ENCODE results near the gene PPP1R37.

PPP1R37 gene

GRCh38 chr19:45184115-45184514 lies 91.1 kb downstream of the PPP1R37 start:
- H3K4me1 Mint-ChIP-seq, result peaks cover 31% of the 10 kb centered on the region
- H3K27ac Mint-ChIP-seq, result peak overlapping the region; percentile 58
- no peaks in the 10 kb centered on the region for H3K9me3 Mint-ChIP-seq
- DNase-seq (ENCODE audit: low spot score in 2 of 2) (no peak), ATAC-seq (ENCODE audit: low read depth) (no peak)
- H3K36me3 Mint-ChIP-seq, result peaks cover 10% of the 10 kb centered on the region
- H3K4me3 Mint-ChIP-seq, result no peak overlapping the region
- no peaks in the 10 kb centered on the region for H3K27me3 Mint-ChIP-seq

GRCh38 chr19:45186509-45187334 lies 93.7 kb downstream of the PPP1R37 start:
- peaks cover 14% of the 10 kb centered on the region for H3K36me3 Mint-ChIP-seq
- peaks cover 16% of the 10 kb centered on the region for H3K4me1 Mint-ChIP-seq
- H3K9me3 Mint-ChIP-seq, result peaks cover 3% of the 10 kb centered on the region
- H3K27me3 Mint-ChIP-seq, result no peaks in the 10 kb centered on the region
- no peak overlapping the region for H3K4me3 Mint-ChIP-seq
- H3K27ac Mint-ChIP-seq, result no peak overlapping the region
- no peak for DNase-seq (ENCODE audit: low spot score in 2 of 2)
- no peak for ATAC-seq (ENCODE audit: low read depth)

GRCh38 chr19:45187421-45188100 lies 94.6 kb downstream of the PPP1R37 start:
- peak in 1 of 2 donors; percentile 55 for DNase-seq (ENCODE audit: low spot score in 2 of 2)

GRCh38 chr19:45189971-45190370 lies 97.0 kb downstream of the PPP1R37 start:
- Mint-ChIP-seq H3K4me3 (no peak overlapping the region), H3K27me3 (peaks cover 3% of the 10 kb centered on the region), H3K4me1 (peaks cover 6% of the 10 kb centered on the region), H3K9me3 (peaks cover 3% of the 10 kb centered on the region), H3K27ac (no peak overlapping the region), H3K36me3 (peaks cover 17% of the 10 kb centered on the region)
- ATAC-seq (ENCODE audit: low read depth), result no peak
- no peak for DNase-seq (ENCODE audit: low spot score in 2 of 2)

More at GRCh38 chr19:45187421-45188100, 94.6 kb downstream of the PPP1R37 start:
- peaks cover 14% of the 10 kb centered on the region for H3K36me3 Mint-ChIP-seq
- ATAC-seq (ENCODE audit: low read depth), result peak; percentile 87
- peaks cover 16% of the 10 kb centered on the region for H3K4me1 Mint-ChIP-seq
- H3K9me3 Mint-ChIP-seq, result peaks cover 3% of the 10 kb centered on the region
- H3K27ac Mint-ChIP-seq, result no peak overlapping the region
- H3K27me3 Mint-ChIP-seq, result no peaks in the 10 kb centered on the region
- H3K4me3 Mint-ChIP-seq, result no peak overlapping the region

- peaks cover 3% of the 10 kb centered on the region for H3K9me3 Mint-ChIP-seq
- H3K4me3 Mint-ChIP-seq, result no peak overlapping the region
- H3K27me3 Mint-ChIP-seq, result peaks cover 6% of the 10 kb centered on the region
- H3K4me1 Mint-ChIP-seq, result peaks cover 4% of the 10 kb centered on the region
- peaks cover 23% of the 10 kb centered on the region for H3K36me3 Mint-ChIP-seq
- ATAC-seq (ENCODE audit: low read depth) (no peak), DNase-seq (ENCODE audit: low spot score in 2 of 2) (no peak)
- no peak overlapping the region for H3K27ac Mint-ChIP-seq
Observed at GRCh38 chr19:45191375-45191774, 98.4 kb downstream of the PPP1R37 start.

- no peaks in the 10 kb centered on the region for H3K9me3 Mint-ChIP-seq
- no peak overlapping the region for H3K27ac Mint-ChIP-seq
- peaks cover 2% of the 10 kb centered on the region for H3K4me1 Mint-ChIP-seq
- DNase-seq (ENCODE audit: low spot score in 2 of 2) (no peak), ATAC-seq (ENCODE audit: low read depth) (no peak)
- peaks cover 10% of the 10 kb centered on the region for H3K27me3 Mint-ChIP-seq
- no peak overlapping the region for H3K4me3 Mint-ChIP-seq
- peaks cover 16% of the 10 kb centered on the region for H3K36me3 Mint-ChIP-seq
Observed at GRCh38 chr19:45195764-45196163, 102.8 kb downstream of the PPP1R37 start.

Measured in memory B cell (primary cell).